ENCODE measurements around the gene LYPD8.
A peak's percentile ranks its signal among the peaks of the same experiment; 100 is the strongest.

LYPD8 gene

GRCh38 chr1:248753708-248754280, 1.8 kb downstream of the LYPD8 start:
- Mint-ChIP-seq H3K27me3 (no peaks in the 10 kb centered on the region), H3K4me1 (peaks cover 8% of the 10 kb centered on the region), H3K4me3 (no peak overlapping the region), H3K27ac (ENCODE audit: low read depth) (no peak overlapping the region), H3K9me3 (no peaks in the 10 kb centered on the region), H3K36me3 (ENCODE audit: insufficient read depth) (no peaks in the 10 kb centered on the region)
- DNase-seq (ENCODE audit: low spot score in 2 of 2): no peak
- no peak for ATAC-seq (replicated peaks; ENCODE audit: extremely low read depth, poor library complexity, severe bottlenecking)

- H3K9me3 Mint-ChIP-seq: no peaks in the 10 kb centered on the region
Observed at GRCh38 chr1:248753029-248753594, 2.4 kb downstream of the LYPD8 start.

GRCh38 chr1:248752161-248753028, 3.2 kb downstream of the LYPD8 start:
- no peaks in the 10 kb centered on the region for H3K36me3 Mint-ChIP-seq (ENCODE audit: insufficient read depth)
- no peak overlapping the region for H3K27ac Mint-ChIP-seq (ENCODE audit: low read depth)
- H3K27me3 Mint-ChIP-seq: no peaks in the 10 kb centered on the region
- DNase-seq (ENCODE audit: low spot score in 2 of 2): no peak
- H3K9me3 Mint-ChIP-seq: no peaks in the 10 kb centered on the region
- ATAC-seq (replicated peaks; ENCODE audit: extremely low read depth, poor library complexity, severe bottlenecking): no peak
- H3K4me1 Mint-ChIP-seq: peaks cover 8% of the 10 kb centered on the region
- no peak overlapping the region for H3K4me3 Mint-ChIP-seq

More at GRCh38 chr1:248753029-248753594, 2.4 kb downstream of the LYPD8 start:
- Mint-ChIP-seq H3K27me3 (no peaks in the 10 kb centered on the region), H3K27ac (ENCODE audit: low read depth) (no peak overlapping the region), H3K4me1 (peaks cover 8% of the 10 kb centered on the region), H3K4me3 (no peak overlapping the region), H3K36me3 (ENCODE audit: insufficient read depth) (no peaks in the 10 kb centered on the region)
- ATAC-seq (replicated peaks; ENCODE audit: extremely low read depth, poor library complexity, severe bottlenecking) (no peak), DNase-seq (ENCODE audit: low spot score in 2 of 2) (no peak)

GRCh38 chr1:248751635-248752034, 3.9 kb downstream of the LYPD8 start:
- Mint-ChIP-seq H3K27ac (ENCODE audit: low read depth) (no peak overlapping the region), H3K36me3 (ENCODE audit: insufficient read depth) (no peaks in the 10 kb centered on the region), H3K9me3 (no peaks in the 10 kb centered on the region), H3K4me3 (peak overlapping the region; percentile 12), H3K27me3 (no peaks in the 10 kb centered on the region), H3K4me1 (peaks cover 8% of the 10 kb centered on the region)
- DNase-seq (ENCODE audit: low spot score in 2 of 2) (no peak), ATAC-seq (replicated peaks; ENCODE audit: extremely low read depth, poor library complexity, severe bottlenecking) (no peak)

- peak overlapping the region; percentile 12 for H3K4me3 Mint-ChIP-seq
- no peaks in the 10 kb centered on the region for H3K9me3 Mint-ChIP-seq
- H3K27me3 Mint-ChIP-seq: no peaks in the 10 kb centered on the region
- H3K27ac Mint-ChIP-seq (ENCODE audit: low read depth): no peak overlapping the region
- no peaks in the 10 kb centered on the region for H3K36me3 Mint-ChIP-seq (ENCODE audit: insufficient read depth)
- ATAC-seq (replicated peaks; ENCODE audit: extremely low read depth, poor library complexity, severe bottlenecking) (no peak), DNase-seq (ENCODE audit: low spot score in 2 of 2) (no peak)
- H3K4me1 Mint-ChIP-seq: peaks cover 8% of the 10 kb centered on the region
Observed at GRCh38 chr1:248751142-248751541, 4.4 kb downstream of the LYPD8 start.

GRCh38 chr1:248750496-248750895, 5.1 kb downstream of the LYPD8 start:
- peaks cover 8% of the 10 kb centered on the region for H3K4me1 Mint-ChIP-seq
- no peaks in the 10 kb centered on the region for H3K27me3 Mint-ChIP-seq
- DNase-seq (ENCODE audit: low spot score in 2 of 2) (no peak), ATAC-seq (replicated peaks; ENCODE audit: extremely low read depth, poor library complexity, severe bottlenecking) (no peak)
- H3K27ac Mint-ChIP-seq (ENCODE audit: low read depth): no peak overlapping the region
- no peak overlapping the region for H3K4me3 Mint-ChIP-seq
- H3K9me3 Mint-ChIP-seq: no peaks in the 10 kb centered on the region
- H3K36me3 Mint-ChIP-seq (ENCODE audit: insufficient read depth): no peaks in the 10 kb centered on the region

GRCh38 chr1:248748211-248748610, 7.3 kb downstream of the LYPD8 start:
- Mint-ChIP-seq H3K27ac (ENCODE audit: low read depth) (no peak overlapping the region), H3K9me3 (no peaks in the 10 kb centered on the region), H3K4me1 (peaks cover 8% of the 10 kb centered on the region), H3K4me3 (no peak overlapping the region), H3K27me3 (no peaks in the 10 kb centered on the region), H3K36me3 (ENCODE audit: insufficient read depth) (no peaks in the 10 kb centered on the region)
- ATAC-seq (replicated peaks; ENCODE audit: extremely low read depth, poor library complexity, severe bottlenecking): no peak
- DNase-seq (ENCODE audit: low spot score in 2 of 2): no peak

GRCh38 chr1:248740876-248741275, 14.7 kb downstream of the LYPD8 start:
- no peaks in the 10 kb centered on the region for H3K4me1 Mint-ChIP-seq
- DNase-seq (ENCODE audit: low spot score in 2 of 2): no peak
- H3K27ac Mint-ChIP-seq (ENCODE audit: low read depth): no peak overlapping the region
- H3K36me3 Mint-ChIP-seq (ENCODE audit: insufficient read depth): no peaks in the 10 kb centered on the region
- H3K4me3 Mint-ChIP-seq: no peak overlapping the region
- H3K27me3 Mint-ChIP-seq: peaks cover 34% of the 10 kb centered on the region
- H3K9me3 Mint-ChIP-seq: no peaks in the 10 kb centered on the region
- no peak for ATAC-seq (replicated peaks; ENCODE audit: extremely low read depth, poor library complexity, severe bottlenecking)

- peaks cover 46% of the 10 kb centered on the region for H3K27me3 Mint-ChIP-seq
- H3K4me1 Mint-ChIP-seq: no peaks in the 10 kb centered on the region
- H3K4me3 Mint-ChIP-seq: no peak overlapping the region
- ATAC-seq (replicated peaks; ENCODE audit: extremely low read depth, poor library complexity, severe bottlenecking): no peak
- H3K36me3 Mint-ChIP-seq (ENCODE audit: insufficient read depth): no peaks in the 10 kb centered on the region
- H3K27ac Mint-ChIP-seq (ENCODE audit: low read depth): no peak overlapping the region
- DNase-seq (ENCODE audit: low spot score in 2 of 2): no peak
- H3K9me3 Mint-ChIP-seq: no peaks in the 10 kb centered on the region
Observed at GRCh38 chr1:248739572-248740205, 15.9 kb downstream of the LYPD8 start.

- Mint-ChIP-seq H3K9me3 (no peaks in the 10 kb centered on the region), H3K4me1 (no peaks in the 10 kb centered on the region), H3K27me3 (peaks cover 56% of the 10 kb centered on the region), H3K27ac (ENCODE audit: low read depth) (no peak overlapping the region), H3K36me3 (ENCODE audit: insufficient read depth) (no peaks in the 10 kb centered on the region), H3K4me3 (no peak overlapping the region)
- no peak for DNase-seq (ENCODE audit: low spot score in 2 of 2)
- ATAC-seq (replicated peaks; ENCODE audit: extremely low read depth, poor library complexity, severe bottlenecking): no peak
Observed at GRCh38 chr1:248737457-248737856, 18.1 kb downstream of the LYPD8 start.

- Mint-ChIP-seq H3K36me3 (ENCODE audit: insufficient read depth) (no peaks in the 10 kb centered on the region), H3K4me1 (no peaks in the 10 kb centered on the region), H3K9me3 (no peaks in the 10 kb centered on the region), H3K27me3 (peaks cover 52% of the 10 kb centered on the region), H3K27ac (ENCODE audit: low read depth) (no peak overlapping the region), H3K4me3 (no peak overlapping the region)
- DNase-seq (ENCODE audit: low spot score in 2 of 2) (no peak), ATAC-seq (replicated peaks; ENCODE audit: extremely low read depth, poor library complexity, severe bottlenecking) (no peak)
Observed at GRCh38 chr1:248736977-248737376, 18.6 kb downstream of the LYPD8 start.

- DNase-seq (ENCODE audit: low spot score in 2 of 2) (no peak), ATAC-seq (replicated peaks; ENCODE audit: extremely low read depth, poor library complexity, severe bottlenecking) (no peak)
- H3K4me3 Mint-ChIP-seq: no peak overlapping the region
- no peaks in the 10 kb centered on the region for H3K36me3 Mint-ChIP-seq (ENCODE audit: insufficient read depth)
- no peaks in the 10 kb centered on the region for H3K9me3 Mint-ChIP-seq
- peaks cover 47% of the 10 kb centered on the region for H3K27me3 Mint-ChIP-seq
- H3K4me1 Mint-ChIP-seq: no peaks in the 10 kb centered on the region
- no peak overlapping the region for H3K27ac Mint-ChIP-seq (ENCODE audit: low read depth)
Observed at GRCh38 chr1:248733566-248733965, 22.0 kb downstream of the LYPD8 start.
